Panc1 (cell line): ENCODE data around the gene LMOD1. TPM values are rescaled to one million over a fixed set of nuclear protein-coding genes. Genes with fewer than 3 reads are reported as not detected.

ENCODE experiments used
- ATAC-seq: fragments of 200-7000 bp; cut with Tn5 transposase; 2 replicates; pipeline ENCODE4 v1.9.1; 2020; ENCODE audit warnings: mild to moderate bottlenecking, moderate library complexity
- BruUV-seq: library from RNA; stranded (reverse); fragments of 400-500 nt; replicated peaks from 2 replicates; lab custom pipeline; 2021; lab: Mats Ljungman, UMichigan
- CTCF ChIA-PET: fragments of 300-600 bp; sonication (Branson Sonifier 250); formaldehyde crosslinking; loops from one replicate; lab custom pipeline; 2022; ENCODE audit warnings: antibody characterized with exemption; lab: Charles Lee
- POLR2A ChIA-PET: fragments of 300-600 bp; sonication (Branson Sonifier 250); formaldehyde crosslinking; loops from one replicate; lab custom pipeline; 2022; ENCODE audit warnings: antibody characterized with exemption; lab: Charles Lee
- DNase-seq: peaks from one replicate; pipeline ENCODE4 v3.0.0-alpha.2; 2010; ENCODE audit warnings: low read depth, low spot score
- H3K27ac ChIP-seq: 2 replicates; pipeline ENCODE4 v1.5.1; 2011; ENCODE audit warnings: mild to moderate bottlenecking, low read length, inconsistent platforms
- H3K27me3 ChIP-seq: fragments of 200-500 bp; sonication (Bioruptor generic); 2 replicates; pipeline ENCODE4 v1.6.0; 2014; ENCODE audit warnings: low read length, inconsistent platforms; ENCODE audit not compliant: control insufficient read depth, insufficient read depth
- H3K36me3 ChIP-seq: fragments of 200-500 bp; sonication (Bioruptor generic); 2 replicates; pipeline ENCODE4 v1.5.1; 2014; ENCODE audit warnings: inconsistent platforms, mild to moderate bottlenecking, low read length, moderate library complexity; ENCODE audit not compliant: control insufficient read depth, insufficient read depth
- H3K4me1 ChIP-seq: 2 replicates; pipeline ENCODE4 v1.5.1; 2011; ENCODE audit warnings: inconsistent platforms, mild to moderate bottlenecking, low read length, moderate library complexity; ENCODE audit not compliant: control insufficient read depth, insufficient read depth
- H3K4me3 ChIP-seq, 2 experiments: 2 replicates each; pipeline ENCODE4 v1.5.1; 2011 to 2012; ENCODE audit warnings: low read depth in 2 of 2, low read length in 2 of 2, mild to moderate bottlenecking in 2 of 2, inconsistent platforms in 1 of 2, moderate library complexity in 1 of 2
- H3K9me3 ChIP-seq: fragments of 200-500 bp; sonication (Bioruptor generic); 2 replicates; pipeline ENCODE4 v1.5.1; 2014; ENCODE audit warnings: low read depth, mild to moderate bottlenecking, inconsistent platforms, low read length, moderate library complexity; ENCODE audit not compliant: control insufficient read depth, insufficient read depth
- CTCF ChIP-seq: fragments of 450-650 bp; IDR thresholded peaks from 2 replicates; pipeline ENCODE4 v1.5.1; 2017; ENCODE audit warnings: mild to moderate bottlenecking
- POLR2AphosphoS5 ChIP-seq: IDR thresholded peaks from 2 replicates; pipeline ENCODE4 v1.6.1; 2012; ENCODE audit warnings: mild to moderate bottlenecking, low read depth, low read length, moderate library complexity
- REST ChIP-seq, 2 experiments: IDR thresholded peaks; 2 replicates each; pipeline ENCODE4 v1.6.1; 2011 to 2012; ENCODE audit warnings: low read depth in 2 of 2, control low read depth in 1 of 2, low read length in 1 of 2, mild to moderate bottlenecking in 1 of 2, moderate library complexity in 1 of 2; ENCODE audit not compliant: insufficient read depth in 1 of 2
- SIN3A ChIP-seq: IDR thresholded peaks from 2 replicates; pipeline ENCODE4 v1.6.1; 2012; ENCODE audit warnings: low read depth, mild to moderate bottlenecking, low read length, moderate library complexity, borderline replicate concordance; ENCODE audit not compliant: insufficient read depth
- TCF7L2 ChIP-seq: IDR thresholded peaks from 2 replicates; pipeline ENCODE4 v1.6.1; 2011; ENCODE audit warnings: mild to moderate bottlenecking, low read depth, low read length, inconsistent platforms
- in situ Hi-C: cut with HindIII; loops from 2 replicates; pipeline ENCODE4 v1.10.0; 2016; ENCODE audit warnings: low sequenced_read_pairs, low pct_unique_long_range_greater_than_20kb
- intact Hi-C: fragments of 100-400 bp; cut with micrococcal nuclease; formaldehyde crosslinking; loops from one replicate; pipeline ENCODE4 v1.10.0; 2022; ENCODE audit not compliant: unreplicated experiment
- total RNA-seq: library from RNA; stranded (reverse); gene quantifications from one replicate; pipeline ENCODE4 v1.2.1, GENCODE V29; 2021; ENCODE audit not compliant: unreplicated experiment

Gene LMOD1
- total RNA-seq, 1 experiment from 2014 or later = 0.13 TPM

DNA sequence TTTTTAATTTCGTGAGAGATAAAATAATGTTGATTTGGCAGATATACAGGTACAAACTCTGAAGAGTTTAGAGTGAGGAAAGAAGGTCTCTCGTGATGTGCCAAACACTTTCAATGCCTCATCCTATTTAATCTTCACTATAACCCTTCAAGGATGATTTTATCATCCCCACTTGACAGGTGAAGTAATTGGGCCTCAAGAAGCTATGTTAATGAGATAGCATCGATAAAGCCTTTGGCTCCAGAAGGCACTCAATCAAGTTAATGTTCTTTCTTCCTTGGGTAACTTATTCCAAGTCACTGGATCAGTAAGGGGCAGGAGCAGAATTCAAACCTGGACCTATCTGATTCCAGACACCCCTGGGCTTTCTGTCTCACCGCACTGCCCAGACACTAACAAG, 7.2 kb downstream of the LMOD1 start:
- H3K27ac ChIP-seq = no peak overlapping the region
- CTCF ChIA-PET = no interaction called here
- BruUV-seq = no TSS peak

DNA sequence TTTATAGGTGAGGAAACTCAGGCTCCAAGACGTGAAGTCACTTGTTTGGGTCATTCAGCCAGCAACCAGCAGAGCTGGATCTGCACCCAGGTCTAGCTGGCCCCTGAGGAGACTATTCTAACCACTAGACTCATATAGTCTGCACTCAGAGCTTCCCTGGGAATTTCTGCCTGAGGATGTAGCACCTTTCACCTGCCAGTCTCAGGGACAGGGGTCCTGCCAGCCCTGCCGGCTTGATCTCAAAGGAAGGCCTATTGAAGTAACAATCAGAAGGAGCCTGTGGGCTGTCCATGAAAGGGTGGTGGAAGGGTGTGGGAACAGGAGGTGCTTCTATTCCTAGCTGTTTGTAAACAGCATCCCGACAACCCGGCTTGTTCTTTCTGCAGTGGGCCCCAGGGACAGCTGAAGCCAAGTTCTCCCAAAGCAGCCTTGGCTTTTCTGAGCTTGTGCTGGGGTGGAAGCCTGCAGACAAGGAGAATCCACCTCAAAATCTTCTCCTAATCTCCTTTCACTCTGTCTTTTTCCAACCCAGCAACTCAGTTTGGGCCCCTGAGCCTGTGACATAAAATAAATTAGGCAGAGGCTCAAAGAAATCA, 7.8 kb downstream of the LMOD1 start:
- POLR2A ChIA-PET = interaction anchor here (0.6 kb wide), 1 partner anchor 19 kb away, joined by 3 read pairs; no protein-coding TSS in a partner anchor
- intact Hi-C loops = no loop called here
- Histone ChIP-seq H3K4me1 (no peaks in the 10 kb centered on the region), H3K36me3 (no peaks in the 10 kb centered on the region), H3K27me3 (peaks cover 2% of the 10 kb centered on the region; the same call in 1 of the 2 replicates), H3K9me3 (no peaks in the 10 kb centered on the region), H3K4me3 (no peak overlapping the region), H3K27ac (no peak overlapping the region)
- no peak for ATAC-seq
- CTCF ChIA-PET = no interaction called here
- in situ Hi-C loops = no loop called here
- no peak for DNase-seq
- no TSS peak for BruUV-seq
- TF ChIP-seq REST (IDR thresholded peaks at IDR 0.05; ENCODE audit: insufficient read depth in 1 of 2, low read depth in 2 of 2, low read length in 1 of 2) (no peak), SIN3A (no peak), TCF7L2 (no peak), POLR2AphosphoS5 (no peak), CTCF (no peak)

More for the DNA sequence above, 7.2 kb downstream of the LMOD1 start:
- POLR2A ChIA-PET = interaction anchor here (0.7 kb wide), 1 partner anchor 198 kb away, joined by 5 read pairs; no protein-coding TSS in a partner anchor
- no peak overlapping the region for H3K4me3 ChIP-seq
- in situ Hi-C loops (no loop called here), intact Hi-C loops (no loop called here)
- DNase-seq (no peak), ATAC-seq (no peak)
- H3K9me3 ChIP-seq = no peaks in the 10 kb centered on the region
- no peak for TF ChIP-seq SIN3A
- no peak for TF ChIP-seq REST (IDR thresholded peaks at IDR 0.05; ENCODE audit: insufficient read depth in 1 of 2, low read depth in 2 of 2, low read length in 1 of 2)
- no peak for TF ChIP-seq CTCF
- TF ChIP-seq TCF7L2 = no peak
- TF ChIP-seq POLR2AphosphoS5 = no peak
- no peaks in the 10 kb centered on the region for H3K4me1 ChIP-seq
- peaks cover 2% of the 10 kb centered on the region; the same call in 1 of the 2 replicates for H3K27me3 ChIP-seq
- no peaks in the 10 kb centered on the region for H3K36me3 ChIP-seq
